Hepatocyte (in vitro differentiated cells): ENCODE results near the gene EIF5A2.

ENCODE experiments used
- CTCF ChIP-seq: fragments of 200-600 bp; sonication (generic); IDR thresholded peaks from 2 replicates; pipeline ENCODE4 v1.5.1; 2016; ENCODE audit warnings: antibody characterized with exemption, mild to moderate bottlenecking; ENCODE audit not compliant: poor library complexity
- EZH2 ChIP-seq: fragments of 200-600 bp; sonication (generic); IDR thresholded peaks from 2 replicates; pipeline ENCODE4 v1.6.1; 2016; ENCODE audit warnings: antibody characterized with exemption, mild to moderate bottlenecking, borderline replicate concordance
- EZH2phosphoT487 ChIP-seq: fragments of 200-600 bp; sonication (generic); IDR thresholded peaks from one replicate; pipeline ENCODE4 v1.6.1; 2018; ENCODE audit warnings: antibody characterized with exemption, mild to moderate bottlenecking, low read depth, moderate library complexity; ENCODE audit not compliant: unreplicated experiment, severe bottlenecking

- TF ChIP-seq CTCF (no peak), EZH2 (no peak), EZH2phosphoT487 (no peak)
Observed at GRCh38 chr3:170905862-170906261, 2.6 kb downstream of the EIF5A2 start.
